Cardiac fibroblast (primary cell): ENCODE results near the gene PDCL3.

Experiments used
- DNase-seq, 2 donors: peaks; one replicate each; pipeline versions ENCODE4 v3.0.0 to v3.0.0-alpha.2; 2010; ENCODE audit warnings: low read depth in 2 of 2
- H3K4me3 ChIP-seq, 2 donors: replicated peaks in 1 of 2; 1 replicate in 1 of 2; 2 replicates in 1 of 2; pipeline ENCODE4 v1.5.1; 2011; ENCODE audit warnings: low read depth in 2 of 2, low read length in 2 of 2, mild to moderate bottlenecking in 2 of 2, moderate library complexity in 1 of 2
- CTCF ChIP-seq: IDR thresholded peaks from one replicate; pipeline ENCODE4 v1.5.1; 2011; ENCODE audit warnings: low read depth, mild to moderate bottlenecking, low read length, inconsistent platforms

The PDCL3 gene

GRCh38 chr2:100539221-100539620, 23.6 kb upstream of the PDCL3 start:
- TF ChIP-seq CTCF = no peak
- no peak for DNase-seq
- H3K4me3 ChIP-seq = no peak overlapping the region

GRCh38 chr2:100541404-100541803, 21.4 kb upstream of the PDCL3 start:
- no peak for TF ChIP-seq CTCF

GRCh38 chr2:100542418-100542817, 20.4 kb upstream of the PDCL3 start:
- TF ChIP-seq CTCF = no peak
- no peak for DNase-seq
- H3K4me3 ChIP-seq = no peak overlapping the region

More at GRCh38 chr2:100541404-100541803, 21.4 kb upstream of the PDCL3 start:
- DNase-seq = no peak
- H3K4me3 ChIP-seq = no peak overlapping the region

GRCh38 chr2:100544911-100545596, 17.7 kb upstream of the PDCL3 start:
- no peak for TF ChIP-seq CTCF
- no peak overlapping the region for H3K4me3 ChIP-seq
- DNase-seq = no peak

- no peak for DNase-seq
- no peak for TF ChIP-seq CTCF
- no peak overlapping the region for H3K4me3 ChIP-seq
These were observed 16.3 kb upstream of the PDCL3 start for GRCh38 chr2:100546469-100546868.

- DNase-seq = no peak
- no peak for TF ChIP-seq CTCF
- no peak overlapping the region for H3K4me3 ChIP-seq
These were observed 14.0 kb upstream of the PDCL3 start for GRCh38 chr2:100548771-100549170.

GRCh38 chr2:100551303-100551702, 11.5 kb upstream of the PDCL3 start:
- TF ChIP-seq CTCF = no peak
- DNase-seq = no peak
- H3K4me3 ChIP-seq = no peak overlapping the region
